Fibroblast of skin of right biceps (primary cell): Measurements from ENCODE around the gene PTPRH.
A peak's percentile ranks its signal among the peaks of the same experiment; 100 is the strongest.
"Not testable (repeated sequence)": the region's sequence is repeated elsewhere in the genome, so short reads cannot be mapped to it uniquely, and the experiment has no call there.

ENCODE experiments used
- DNase-seq: peaks from one replicate; pipeline ENCODE4 v3.0.0-alpha.2; 2013

The PTPRH gene

DNA sequence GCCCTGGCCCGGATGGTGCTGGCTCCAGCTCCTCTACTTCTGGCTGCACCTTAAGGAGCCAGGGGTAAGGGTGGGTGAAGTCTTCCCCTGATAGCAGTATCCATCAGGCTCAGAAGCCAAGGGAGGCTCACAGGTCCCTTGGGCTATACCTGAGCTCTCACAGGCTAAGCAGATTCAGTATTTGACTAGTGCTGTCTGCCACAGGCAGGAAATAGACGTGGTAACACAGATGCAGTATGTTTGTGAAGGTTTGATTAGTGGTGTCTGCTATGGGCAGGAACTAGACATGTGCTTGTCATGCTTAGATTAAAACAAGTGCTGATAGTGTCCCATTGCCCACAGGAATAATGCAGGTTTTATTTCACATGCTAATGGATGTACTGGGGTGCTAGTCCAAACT, 33.2 kb downstream of the PTPRH start:
- DNase-seq: no peak

DNA sequence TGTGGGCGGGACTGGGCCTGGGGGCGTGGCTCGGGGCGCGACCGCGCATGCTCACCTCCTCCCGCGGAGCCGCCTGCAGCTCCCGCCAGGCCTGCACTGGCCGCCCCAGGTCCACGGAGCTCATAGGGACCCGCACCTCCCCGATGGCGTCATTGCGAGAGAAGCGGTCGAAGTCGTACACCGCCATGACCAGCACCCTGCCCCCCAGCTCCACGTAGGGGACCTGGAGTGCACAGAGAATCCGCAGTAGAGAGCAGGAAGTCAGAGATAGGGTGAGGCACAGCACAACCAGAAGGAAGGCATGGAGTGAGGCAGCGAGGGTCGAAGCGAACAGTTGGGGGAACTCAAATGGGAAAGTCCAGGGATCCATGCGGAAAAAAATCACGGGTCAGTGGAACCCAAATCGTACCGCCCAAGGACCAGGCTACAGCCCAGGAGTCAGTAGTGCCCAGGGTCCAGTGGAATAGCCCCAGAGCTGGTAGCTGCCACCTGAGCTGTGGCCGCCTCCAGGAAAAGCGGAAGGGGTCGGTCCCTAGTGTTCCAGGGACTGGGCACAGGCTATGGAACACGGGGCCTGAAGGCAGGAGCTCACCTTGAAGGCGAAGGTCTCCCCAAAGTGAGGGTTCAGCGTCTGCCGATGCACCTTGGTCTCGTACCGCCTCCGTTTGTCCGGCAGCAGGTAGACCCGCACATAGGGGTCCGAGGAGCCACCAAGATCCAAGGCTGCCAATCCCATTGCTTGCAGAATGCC, 34.0 kb downstream of the PTPRH start:
- no peak for DNase-seq

DNA sequence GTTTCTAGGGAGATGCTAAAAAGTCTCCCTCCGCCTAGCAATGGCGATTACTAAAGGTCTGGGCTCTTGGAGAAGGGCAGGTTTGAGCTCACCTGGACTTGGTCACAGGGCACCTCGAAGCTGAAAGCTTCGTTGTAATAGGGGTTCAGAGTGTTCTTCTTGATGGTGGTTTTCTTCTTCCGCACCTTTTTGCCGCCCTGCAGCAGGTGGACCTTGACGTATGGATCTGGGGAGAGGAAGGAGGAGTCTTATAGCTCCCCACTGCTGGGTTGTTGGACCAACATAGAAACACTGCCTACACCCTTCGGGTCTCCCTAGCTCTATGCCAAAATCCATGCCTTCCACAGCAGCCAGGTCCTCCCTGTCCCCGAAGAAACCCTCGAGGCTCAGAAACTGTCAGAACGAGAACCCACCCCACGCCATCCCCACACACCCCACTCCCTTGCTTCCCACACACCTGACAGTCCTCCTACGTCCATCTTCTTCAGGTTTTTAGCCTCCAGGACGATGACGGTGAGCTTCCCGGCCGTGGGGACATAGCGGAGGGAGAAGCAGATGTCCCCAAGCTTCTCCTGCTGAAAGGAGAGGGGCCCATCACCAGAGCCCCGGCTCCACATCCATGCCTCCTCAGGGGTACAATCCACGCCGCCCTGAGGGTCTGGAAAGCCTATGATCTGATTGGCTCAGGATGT, 34.7 kb downstream of the PTPRH start:
- no peak for DNase-seq

DNA sequence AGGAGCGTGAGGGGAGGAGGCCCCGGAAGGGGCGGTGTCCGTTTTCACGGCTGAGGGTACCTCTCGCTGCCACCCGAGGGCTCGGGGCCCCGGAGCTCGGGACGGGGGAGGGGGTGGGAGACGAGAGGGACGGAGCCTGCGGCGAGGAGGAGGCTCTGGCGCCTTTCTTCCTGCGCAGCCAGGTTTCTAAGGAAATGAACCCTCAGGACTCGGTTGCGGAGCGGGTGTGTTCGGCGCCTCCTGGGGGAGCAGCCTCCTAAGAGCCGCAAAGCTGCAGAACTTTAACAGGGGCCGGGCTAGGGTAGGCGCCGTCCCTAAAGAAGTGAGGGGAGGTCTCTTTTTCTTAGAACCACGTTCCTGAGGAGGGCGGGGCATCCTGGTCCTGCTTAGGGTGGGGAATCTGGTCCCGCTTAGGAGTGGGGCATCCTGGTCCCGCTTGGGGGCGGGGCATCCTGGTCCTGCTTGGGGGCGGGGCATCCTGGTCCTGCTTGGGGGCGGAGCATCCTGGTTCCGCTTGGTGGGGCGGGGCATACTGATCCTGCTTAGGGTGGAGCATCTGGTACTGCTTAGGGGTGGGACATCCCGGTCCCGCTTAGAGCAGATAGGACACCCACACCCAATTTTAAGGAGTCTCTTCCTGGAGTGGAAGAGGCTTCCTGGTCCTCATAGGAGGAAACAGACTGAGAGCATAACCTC, 35.4 kb downstream of the PTPRH start:
- peak; percentile 78 for DNase-seq

DNA sequence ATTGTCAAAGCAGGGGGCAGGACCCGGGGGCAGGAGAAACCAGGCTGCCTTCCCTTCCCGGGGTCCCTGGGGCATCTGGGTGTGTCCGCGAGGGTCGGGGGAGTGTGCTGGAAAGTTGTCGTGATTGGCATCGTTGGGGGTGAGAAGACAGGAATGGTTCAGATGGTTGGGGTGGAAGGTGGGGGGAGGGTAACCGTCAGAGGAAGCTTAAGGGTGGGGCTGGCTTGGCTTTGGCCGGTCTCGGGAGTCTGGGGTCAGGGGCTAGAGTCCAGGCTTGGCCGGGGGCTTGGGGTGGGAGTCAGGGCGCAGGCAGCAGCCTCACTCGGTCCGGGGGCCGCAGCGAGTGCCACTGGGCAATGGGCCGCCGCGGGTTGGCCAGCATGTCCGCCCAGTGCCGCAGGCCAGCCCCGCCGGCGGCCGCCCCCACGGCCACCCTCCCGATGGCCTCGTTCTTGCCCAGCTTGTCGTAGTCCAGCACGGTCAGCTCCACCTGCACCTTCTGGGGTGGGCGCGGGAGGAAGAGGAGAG, 36.1 kb downstream of the PTPRH start:
- no peak for DNase-seq

DNA sequence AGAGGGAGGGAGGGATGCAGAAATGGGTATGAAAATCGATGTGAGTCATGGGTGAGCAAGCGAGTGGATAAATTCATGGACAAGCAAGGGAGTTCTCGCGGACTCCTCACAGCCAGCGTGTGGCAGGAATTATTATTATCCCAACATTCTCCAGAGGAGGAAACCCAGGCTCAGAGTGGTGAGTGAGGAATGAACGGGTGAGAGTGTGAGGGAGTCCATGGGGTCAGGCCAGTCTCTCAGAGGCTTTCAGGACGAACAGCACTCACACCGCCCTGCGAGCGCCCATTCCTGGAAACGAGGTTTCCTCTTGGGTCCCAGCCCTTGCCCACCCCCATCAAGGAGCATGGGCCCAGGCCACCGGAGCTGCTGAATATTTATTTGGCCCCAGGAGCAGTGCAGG, 36.6 kb downstream of the PTPRH start:
- peak; percentile 80 for DNase-seq

DNA sequence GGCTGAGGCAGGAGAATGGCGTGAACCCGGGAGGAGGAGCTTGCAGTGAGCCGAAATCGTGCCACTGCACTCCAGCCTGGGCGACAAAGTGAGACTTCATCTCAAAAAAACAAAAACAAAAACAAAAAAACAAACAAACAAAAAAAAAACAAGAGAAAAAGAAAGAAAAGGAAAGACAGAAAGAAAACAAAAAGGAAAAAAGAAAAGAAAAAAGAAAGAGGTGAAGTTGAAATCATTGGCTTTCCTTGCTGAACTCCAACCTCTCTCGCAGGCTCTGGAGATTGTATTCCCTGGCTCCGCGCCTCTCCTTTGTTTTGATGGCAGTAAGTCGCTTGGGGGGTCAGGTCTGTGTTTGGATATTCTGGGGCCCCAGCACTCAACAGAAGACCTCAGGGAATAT, 37.0 kb downstream of the PTPRH start:
- DNase-seq: not testable (repeated sequence)

DNA sequence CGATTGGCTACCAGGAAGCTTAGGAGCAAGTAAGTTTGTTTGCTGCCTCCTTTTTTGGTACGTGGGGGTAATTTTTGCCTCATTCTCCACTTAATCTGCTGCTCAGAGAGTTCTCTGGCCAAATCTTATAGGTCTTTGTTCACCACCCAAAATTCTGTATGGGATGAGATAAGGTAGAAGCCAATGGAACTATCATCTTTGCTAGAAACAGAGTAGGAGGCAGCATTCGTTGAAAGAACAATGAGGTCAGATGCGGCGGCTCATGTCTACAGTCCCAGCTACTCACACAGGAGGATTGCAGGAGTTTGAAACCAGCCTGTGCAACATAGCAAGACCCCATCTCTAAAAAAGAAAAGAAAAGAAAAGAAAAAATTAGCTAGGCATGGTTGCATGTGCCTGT, 37.9 kb downstream of the PTPRH start:
- no peak for DNase-seq

DNA sequence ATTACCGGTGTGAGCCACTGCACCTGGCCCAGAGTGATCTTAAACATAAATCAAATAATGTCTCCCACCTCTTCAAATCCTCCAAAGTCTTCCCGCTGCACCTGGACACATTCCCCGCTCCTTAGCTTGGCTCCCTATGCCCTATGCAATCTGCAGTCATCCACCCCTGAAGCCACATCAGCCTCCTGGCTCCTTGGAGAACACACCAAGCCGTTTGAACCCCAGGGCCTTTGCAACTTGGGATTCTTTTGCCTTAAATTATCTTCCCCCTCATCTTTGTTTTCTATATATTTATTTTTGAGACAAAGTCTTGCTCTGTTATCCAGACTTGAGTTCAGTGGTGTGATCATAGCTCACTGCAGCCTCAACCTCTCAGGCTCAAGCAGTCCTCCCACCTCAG, 40.2 kb downstream of the PTPRH start:
- no peak for DNase-seq

DNA sequence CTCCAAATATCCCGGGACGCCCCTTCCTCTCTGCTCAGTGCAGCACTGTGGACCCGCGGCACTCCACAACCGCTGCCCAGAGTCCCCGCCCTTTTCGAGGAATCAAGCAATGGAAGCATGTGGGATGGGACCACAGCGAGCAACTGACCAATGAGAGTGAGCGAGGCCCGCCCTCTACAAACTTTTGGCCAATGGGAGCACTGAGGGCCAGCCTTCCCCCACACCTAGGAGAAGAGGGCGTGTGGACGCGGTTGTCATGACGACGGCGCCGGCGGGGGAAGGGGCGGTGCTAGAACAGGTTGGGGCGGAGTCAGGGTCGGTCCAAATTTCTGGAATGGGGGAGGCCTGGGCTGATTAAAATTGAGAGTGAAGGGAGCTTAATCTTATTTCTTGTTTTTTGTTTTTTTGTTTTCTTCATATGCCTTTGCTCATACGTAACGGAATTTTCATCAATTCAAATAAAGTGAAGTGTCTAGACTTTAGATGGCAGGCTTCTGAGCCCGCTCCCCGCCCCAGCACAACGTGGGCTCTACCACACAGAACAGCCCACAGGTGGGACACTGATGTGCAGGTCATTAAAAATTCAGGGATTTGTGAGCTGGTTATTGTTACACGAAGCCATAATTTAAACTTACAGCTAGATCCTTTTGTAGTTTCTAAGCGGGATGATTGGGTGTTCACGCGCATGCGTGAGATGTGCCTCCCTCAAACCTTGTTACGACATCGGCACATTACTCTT, 42.6 kb downstream of the PTPRH start, which contains the start of gene DNAAF3:
Gene DNAAF3, minus strand, starts transcription at position 84 of the 739 bp plus-strand sequence. CDS start 200 bp downstream, outside the sequence.
- DNase-seq: peak; percentile 98

DNA sequence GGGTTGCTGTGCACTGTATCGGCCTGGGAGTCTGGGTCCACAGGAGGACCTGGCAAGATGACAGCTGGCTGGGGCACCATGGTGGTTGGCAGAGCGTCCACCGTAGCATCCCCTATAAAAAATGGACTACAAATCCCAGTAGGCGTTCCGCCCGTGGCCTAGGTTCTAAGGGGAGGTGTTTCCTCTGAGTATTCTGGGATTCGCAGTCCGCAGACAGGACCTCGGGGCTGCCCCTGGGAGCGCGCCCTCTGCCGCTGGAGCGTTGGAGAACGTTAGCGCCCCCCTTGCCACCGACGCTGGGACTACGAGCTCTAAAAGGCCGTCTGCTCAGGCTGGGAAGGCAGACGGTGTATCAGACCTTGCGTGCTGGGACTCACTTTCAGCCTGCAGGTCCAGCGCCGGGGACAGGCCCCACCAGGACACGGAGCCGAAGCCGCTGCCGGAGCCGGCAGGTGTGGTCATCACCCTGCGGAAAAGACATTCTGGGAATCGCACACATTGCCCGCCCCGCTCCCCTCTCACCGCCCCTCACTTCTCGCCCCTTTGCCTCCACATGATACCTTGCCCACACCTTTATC, 43.3 kb downstream of the PTPRH start:
- DNase-seq: peak; percentile 74

DNA sequence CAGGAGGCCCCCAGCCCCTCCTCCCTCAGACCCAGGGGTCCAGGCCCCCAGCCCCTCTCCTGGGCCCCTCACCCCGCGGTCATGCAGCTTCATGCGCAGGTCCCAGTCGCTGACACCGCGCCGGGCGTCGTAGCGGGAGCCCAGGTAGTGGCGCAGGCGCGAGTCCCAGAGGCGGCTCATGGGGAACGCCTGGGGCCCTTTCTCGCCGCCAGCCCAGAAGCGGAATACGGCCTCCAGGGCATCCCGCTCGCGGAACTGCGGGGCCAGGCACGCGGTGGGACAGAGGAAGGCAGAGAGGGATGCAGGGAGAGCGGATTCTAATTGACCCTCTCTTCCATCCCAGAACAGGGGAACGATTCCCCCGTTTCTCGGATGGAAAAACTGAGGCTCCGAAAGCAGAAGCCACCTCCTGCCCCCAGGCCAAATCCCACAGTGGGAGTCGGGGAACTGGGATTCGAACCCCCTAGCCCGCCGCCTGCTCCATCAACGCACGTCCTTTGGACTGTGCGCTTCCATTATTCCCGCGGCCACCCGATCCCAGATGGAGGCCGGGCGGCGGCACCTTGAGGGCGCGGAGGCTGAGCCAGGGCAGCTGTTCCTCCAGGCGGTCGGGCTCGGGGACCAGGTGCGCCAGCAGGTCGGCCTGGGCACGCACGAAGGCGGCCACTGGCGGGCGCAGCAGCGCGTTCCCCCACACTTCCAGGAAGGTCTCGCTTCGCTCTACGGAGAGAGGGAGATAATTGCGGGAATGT, 47.6 kb downstream of the PTPRH start:
- DNase-seq: no peak

DNA sequence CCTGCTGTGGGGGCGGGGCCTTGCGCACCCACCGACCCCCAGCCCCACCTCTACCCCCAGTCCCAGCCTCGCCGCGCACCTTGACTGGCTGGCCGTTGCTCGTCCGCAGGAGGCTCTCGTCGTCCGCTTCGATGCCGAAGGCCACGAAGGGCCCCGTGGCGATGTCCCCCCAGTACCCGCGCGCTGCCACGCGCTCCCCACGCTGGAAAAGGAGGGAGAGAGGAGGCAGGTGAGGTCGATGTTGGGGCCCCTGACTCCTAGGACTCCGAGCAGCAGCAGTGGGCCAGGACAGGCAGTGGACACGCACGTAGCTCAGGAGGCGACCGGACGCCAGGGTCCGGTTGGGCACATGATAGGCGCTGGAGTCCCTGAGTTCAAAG, 48.3 kb downstream of the PTPRH start:
- no peak for DNase-seq

DNA sequence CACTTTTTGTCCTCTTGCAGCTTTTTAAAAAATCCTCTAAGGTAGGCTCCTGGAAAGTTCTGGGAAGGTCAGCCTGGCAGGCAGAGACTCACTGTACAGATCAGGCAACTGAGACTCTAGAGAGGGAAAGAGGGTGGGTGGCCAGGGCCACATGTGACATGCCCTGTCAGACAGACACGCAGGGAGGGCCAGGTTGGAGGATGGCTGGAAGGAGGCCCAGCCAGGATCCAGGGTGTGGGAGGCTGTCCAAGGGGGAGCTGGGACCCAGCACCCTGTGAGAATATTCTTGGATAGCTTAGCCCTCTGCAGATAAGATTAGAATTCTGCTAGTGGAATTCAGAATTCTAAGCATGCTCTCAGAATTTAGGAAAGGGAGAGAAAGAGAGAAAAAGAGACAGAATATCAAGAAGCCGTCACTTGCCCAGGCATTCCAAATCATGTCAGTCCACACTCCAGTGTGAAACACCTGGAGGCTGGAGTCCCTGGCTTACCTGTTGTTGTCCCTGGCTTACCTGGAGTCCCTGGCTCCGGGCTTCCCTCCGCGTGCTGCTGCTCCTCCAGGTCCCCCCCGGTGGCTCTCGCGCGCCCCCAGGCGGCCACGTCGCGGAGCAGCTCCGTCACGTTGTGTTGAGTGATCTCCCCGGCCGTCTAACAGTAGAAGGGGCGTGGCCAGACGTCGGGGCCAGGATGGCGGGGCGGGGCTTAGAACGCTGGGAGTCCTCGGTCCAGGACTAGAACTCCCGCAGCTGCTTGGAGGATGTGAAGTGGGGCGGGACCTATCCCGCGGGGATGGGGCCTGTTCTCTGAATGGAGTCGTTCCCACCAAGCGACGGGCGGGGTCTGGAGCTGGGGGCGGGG, 48.9 kb downstream of the PTPRH start:
- DNase-seq: peak; percentile 81

DNA sequence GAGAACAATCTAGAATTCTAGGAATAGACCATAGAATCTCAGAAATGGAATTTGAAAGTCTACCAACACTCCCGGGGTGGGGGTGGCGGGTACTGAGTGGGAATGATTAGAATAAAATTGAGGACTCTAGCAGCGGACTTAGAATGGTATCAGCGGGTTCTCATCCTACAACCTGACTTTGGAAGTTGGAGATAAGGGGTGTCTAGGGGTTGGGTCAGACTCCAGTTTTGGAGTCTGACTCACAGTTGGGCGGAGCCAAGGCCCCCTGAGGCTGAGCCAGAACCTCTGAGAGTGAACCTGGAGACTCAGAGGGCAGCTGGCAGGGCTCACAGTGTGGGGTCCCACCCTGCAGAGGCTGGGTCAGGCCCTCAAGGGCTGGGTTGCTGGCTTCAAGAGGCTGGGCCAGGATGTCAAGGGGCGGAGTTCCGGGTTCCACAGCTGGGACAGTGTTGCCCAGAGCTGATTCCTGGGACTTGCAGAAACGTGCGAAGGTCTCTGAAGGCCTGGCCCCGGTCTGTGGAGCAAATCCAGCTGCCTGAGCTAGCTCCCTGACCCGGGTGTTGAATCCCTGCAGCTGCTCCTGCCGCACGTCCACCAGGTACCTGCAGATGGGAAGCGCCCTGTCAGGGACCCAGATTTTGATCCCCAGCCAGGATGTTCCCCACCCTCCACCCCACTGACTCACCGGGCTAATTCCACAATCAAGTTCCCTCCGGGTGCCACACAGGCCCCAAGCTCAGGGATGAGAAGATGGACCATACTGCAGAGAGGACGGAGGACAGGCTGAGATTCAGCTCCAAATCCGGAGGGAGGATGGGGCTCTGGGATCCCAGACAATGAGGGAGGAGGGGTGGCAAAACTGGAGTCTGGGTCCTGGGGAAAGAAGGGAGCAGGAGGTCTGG, 50.2 kb downstream of the PTPRH start:
- DNase-seq: peak; percentile 37

DNA sequence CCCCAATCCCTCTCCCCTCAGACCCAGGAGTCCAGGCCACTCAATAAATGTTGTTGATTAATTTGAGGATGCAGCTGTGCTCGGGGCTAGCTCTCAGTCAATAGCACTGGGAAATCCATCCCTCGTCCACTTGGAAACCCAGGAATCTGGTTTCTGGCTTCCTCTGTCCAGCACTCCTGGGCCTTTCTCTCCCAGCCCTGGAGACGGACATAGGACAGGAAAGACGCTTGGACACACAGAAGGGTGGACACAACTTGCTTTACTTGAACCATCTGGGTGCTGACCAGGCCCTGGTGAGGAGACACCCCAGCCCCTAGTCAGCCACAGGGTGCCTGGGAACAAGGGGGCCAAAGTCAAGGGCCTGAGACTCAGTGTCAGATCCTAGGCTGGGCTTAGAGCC, 50.9 kb downstream of the PTPRH start:
- DNase-seq: no peak

DNA sequence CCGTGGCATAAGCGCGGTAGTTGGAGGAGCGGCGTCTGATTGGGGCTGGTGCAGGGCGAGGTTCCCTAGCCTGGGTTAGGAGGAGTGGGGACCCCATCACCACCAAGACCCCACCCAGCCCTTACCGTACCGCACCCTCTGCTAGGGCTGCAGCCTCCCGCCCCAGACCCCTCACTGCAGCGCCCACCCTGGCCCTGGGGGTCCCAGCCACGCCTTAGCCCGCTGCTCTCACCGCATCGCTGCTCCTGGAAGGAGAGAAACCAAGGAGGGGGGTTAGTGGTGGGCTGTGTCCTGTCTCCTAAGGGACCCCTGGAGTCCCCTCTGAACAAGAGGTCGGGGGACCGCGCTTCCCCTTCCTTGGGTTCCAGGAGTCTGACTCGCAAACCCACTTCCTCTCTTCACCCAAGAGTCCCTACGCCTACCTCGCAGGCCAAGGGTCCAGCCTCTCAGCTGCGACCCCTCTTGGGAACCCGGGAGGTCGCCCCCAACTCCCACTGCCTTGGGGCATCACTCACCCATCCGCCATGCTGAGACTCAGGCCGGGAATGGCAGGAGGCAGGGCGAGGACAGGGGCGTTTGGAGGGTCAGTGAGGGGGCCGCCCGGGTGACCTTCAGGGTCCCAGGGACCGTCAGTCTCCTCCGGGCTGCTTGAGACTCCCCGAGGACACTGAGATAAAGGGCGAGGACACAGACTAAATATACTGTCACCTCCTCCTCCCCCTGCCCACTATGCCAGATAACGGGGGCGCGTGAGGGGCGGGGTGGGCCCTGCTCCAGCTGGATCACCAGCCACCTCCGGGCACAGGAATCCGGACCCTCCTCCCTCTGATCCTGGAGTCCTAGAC, 52.0 kb downstream of the PTPRH start, which contains the start of gene TNNI3:
Gene TNNI3, minus strand, starts transcription at position 669 of the 845 bp plus-strand sequence. Its CDS starts 143 bp downstream, at position 526.
- no peak for DNase-seq
